ENCODE results near the gene OR1S1.

Gene OR1S1

GRCh38 chr11:58216476-58216875, 4.0 kb downstream of the OR1S1 start:
- no peak for DNase-seq (ENCODE audit: low read depth)
- H3K4me3 ChIP-seq (ENCODE audit: low read depth, low read length) = no peak overlapping the region
- no peak for TF ChIP-seq CTCF (IDR thresholded peaks at IDR 0.05; ENCODE audit: low read depth, low read length, missing control alignments)
- in situ Hi-C loops (cut with HindIII; ENCODE audit: low sequenced_read_pairs) = no loop called here

- no peak for DNase-seq (ENCODE audit: low read depth)
- H3K4me3 ChIP-seq (ENCODE audit: low read depth, low read length) = no peak overlapping the region
- in situ Hi-C loops (cut with HindIII; ENCODE audit: low sequenced_read_pairs) = no loop called here
- TF ChIP-seq CTCF (IDR thresholded peaks at IDR 0.05; ENCODE audit: low read depth, low read length, missing control alignments) = no peak
Measured at GRCh38 chr11:58222721-58223120, 10.2 kb downstream of the OR1S1 start.

DNA sequence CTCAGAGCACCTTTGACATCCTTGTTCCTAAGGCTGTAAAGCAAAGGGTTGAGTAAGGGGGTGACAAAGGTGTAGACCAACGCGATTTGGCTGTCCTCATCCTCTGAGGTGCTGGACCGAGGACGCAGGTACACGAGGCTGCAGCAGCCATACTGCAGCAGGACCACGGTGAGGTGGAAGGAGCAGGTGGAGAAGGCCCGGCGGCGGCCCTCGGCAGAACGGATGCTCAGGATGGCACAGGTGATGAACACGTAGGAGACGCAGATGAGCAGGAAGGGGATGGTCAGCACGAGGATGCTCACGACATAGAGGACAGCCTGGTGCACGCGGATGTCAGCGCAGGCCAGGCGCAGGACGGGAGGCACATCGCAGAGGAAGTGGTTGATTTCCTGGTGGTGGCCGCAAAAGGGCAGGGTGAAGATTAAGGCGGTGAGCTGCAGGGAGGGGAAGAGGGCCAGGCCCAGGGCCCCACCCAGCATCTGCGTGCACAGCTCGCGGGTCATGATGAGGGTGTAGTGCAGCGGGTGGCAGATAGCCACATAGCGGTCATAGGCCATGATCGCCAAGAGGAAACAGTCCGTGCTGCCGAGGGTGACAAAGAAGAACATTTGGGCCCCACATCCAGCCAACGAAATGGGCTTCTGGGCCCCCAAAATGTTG, 15.6 kb downstream of the OR1S1 start:
- H3K4me3 ChIP-seq (ENCODE audit: low read depth, low read length) = no peak overlapping the region
- TF ChIP-seq CTCF (IDR thresholded peaks at IDR 0.05; ENCODE audit: low read depth, low read length, missing control alignments) = no peak
- in situ Hi-C loops (cut with HindIII; ENCODE audit: low sequenced_read_pairs) = no loop called here
- no peak for DNase-seq (ENCODE audit: low read depth)

DNA sequence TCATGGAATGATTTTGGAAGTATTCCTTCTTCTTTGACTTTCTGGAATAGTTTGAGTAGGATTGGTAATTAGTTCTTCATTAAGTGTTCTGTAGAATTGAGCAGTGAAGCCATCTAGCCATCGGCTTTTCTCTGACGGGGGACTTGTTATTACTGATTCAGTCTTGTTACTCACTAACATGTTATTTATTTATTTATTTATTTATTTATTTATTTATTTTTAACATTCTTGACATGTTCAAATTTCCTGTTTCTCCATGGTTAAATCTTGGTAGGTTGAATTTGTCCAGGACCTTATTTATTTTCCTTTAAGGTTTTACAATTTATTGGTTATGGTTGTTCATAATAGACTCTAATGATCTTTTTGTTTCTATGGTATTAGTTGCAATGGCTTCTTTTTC, 31.4 kb downstream of the OR1S1 start:
- in situ Hi-C loops (cut with HindIII; ENCODE audit: low sequenced_read_pairs) = no loop called here
- H3K4me3 ChIP-seq (ENCODE audit: low read depth, low read length) = no peak overlapping the region
- DNase-seq (ENCODE audit: low read depth) = no peak
- TF ChIP-seq CTCF (IDR thresholded peaks at IDR 0.05; ENCODE audit: low read depth, low read length, missing control alignments) = no peak

- in situ Hi-C loops (cut with HindIII; ENCODE audit: low sequenced_read_pairs) = no loop called here
- DNase-seq (ENCODE audit: low read depth) = no peak
- TF ChIP-seq CTCF (IDR thresholded peaks at IDR 0.05; ENCODE audit: low read depth, low read length, missing control alignments) = no peak
- no peak overlapping the region for H3K4me3 ChIP-seq (ENCODE audit: low read depth, low read length)
Measured at GRCh38 chr11:58254936-58255335, 42.4 kb downstream of the OR1S1 start.

DNA sequence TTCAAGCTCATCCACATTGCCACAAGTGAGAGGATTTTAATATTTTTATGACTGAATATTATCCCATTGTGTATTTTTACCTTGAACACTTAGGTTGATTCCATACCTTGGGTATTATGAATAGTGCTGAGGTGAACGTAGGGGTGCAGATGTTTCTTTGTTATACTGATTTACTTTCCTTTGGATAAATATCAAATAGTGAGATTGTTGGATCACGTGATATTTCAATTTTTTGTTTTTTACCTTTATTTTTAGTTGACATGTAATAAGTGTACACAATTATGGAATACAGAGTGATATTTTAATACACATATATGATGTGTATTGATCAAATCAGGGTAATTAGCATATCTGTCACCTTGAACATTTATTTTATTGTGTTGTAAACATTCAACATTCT, 47.5 kb downstream of the OR1S1 start:
- no peak overlapping the region for H3K4me3 ChIP-seq (ENCODE audit: low read depth, low read length)
- in situ Hi-C loops (cut with HindIII; ENCODE audit: low sequenced_read_pairs) = no loop called here
- TF ChIP-seq CTCF (IDR thresholded peaks at IDR 0.05; ENCODE audit: low read depth, low read length, missing control alignments) = no peak
- no peak for DNase-seq (ENCODE audit: low read depth)
